NCI-H82 treated with DMSO at 0.1 percent for 48 hours (cell line): ENCODE measurements around the gene RNFT2.

Source experiments
- DNase-seq: peaks from one replicate; lab custom pipeline; 2025; ENCODE audit not compliant: unreplicated experiment; lab: John Stamatoyannopoulos, UW

The RNFT2 gene, protein sequence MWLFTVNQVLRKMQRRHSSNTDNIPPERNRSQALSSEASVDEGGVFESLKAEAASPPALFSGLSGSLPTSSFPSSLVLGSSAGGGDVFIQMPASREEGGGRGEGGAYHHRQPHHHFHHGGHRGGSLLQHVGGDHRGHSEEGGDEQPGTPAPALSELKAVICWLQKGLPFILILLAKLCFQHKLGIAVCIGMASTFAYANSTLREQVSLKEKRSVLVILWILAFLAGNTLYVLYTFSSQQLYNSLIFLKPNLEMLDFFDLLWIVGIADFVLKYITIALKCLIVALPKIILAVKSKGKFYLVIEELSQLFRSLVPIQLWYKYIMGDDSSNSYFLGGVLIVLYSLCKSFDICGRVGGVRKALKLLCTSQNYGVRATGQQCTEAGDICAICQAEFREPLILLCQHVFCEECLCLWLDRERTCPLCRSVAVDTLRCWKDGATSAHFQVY

DNA sequence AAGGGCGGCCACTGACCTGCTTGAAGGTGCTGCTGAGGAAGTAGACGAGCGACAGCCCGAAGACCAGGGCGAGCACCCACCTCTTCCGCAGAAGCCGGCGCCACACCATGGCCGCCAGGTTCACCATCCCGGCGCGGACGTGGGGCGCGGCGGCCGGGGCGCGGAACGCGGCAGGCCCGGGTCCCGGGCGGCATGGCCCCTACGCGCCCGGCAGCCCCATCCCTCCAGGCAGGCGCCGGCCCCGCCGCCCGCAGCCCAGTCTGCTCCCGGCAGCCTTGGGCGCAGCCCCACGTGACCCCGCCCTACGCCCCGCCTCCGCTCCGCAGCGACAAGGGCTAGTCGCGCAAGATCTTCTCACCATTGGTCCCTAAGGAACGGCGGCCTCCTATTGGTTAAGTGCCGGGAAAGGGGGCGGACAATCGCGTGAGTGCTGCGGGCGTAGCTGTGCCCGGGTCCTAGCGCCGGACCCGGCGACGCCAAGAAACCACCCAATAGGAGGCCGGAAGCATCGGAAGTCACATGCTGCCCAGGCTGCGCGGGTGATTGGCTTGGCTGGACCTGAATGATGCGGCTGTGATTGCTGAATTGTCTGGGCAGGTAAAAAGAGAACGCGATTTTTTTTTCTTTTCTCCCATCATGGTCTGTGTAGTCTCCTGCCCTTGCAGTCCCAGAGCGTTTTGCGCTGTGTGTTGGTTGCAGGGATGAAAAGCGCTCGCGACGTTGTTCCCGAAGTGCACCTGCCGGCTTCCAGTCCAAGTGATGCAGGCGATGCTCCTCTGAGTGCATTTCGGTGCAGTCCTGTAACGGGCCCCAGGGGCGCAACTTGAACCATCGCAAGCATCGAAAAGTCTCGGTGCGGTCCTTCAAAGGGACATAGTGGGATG lies at the start of gene RNFT2, which contains the start of gene SPRING1:
Gene RNFT2, plus strand, starts transcription at position 542 of the 884 bp plus-strand sequence. CDS start 2,183 bp downstream, outside the sequence.
Gene SPRING1, minus strand, starts transcription at position 296 of the 884 bp plus-strand sequence. Its CDS starts 169 bp downstream, at position 127.
- DNase-seq: peak; percentile 96

DNA sequence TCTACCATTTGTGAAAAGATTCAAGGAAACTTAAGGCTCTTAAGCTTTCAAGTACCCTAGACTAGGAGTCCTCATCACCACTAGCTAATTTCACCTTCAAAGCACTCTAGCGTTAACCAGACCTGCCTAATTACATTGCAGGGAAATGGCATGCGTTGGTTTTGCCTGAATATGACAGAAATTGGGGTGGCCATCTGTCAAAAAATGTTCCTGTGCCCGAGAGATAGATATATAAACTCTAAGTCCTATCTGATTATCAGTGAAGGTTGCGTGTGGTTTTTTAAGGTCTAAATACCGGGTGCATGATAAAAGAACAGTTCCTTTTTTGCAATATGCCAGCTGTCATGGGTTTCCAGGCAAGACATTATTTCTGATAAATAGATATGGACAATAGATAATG lies 48.6 kb upstream of the RNFT2 start:
- DNase-seq: no peak

DNA sequence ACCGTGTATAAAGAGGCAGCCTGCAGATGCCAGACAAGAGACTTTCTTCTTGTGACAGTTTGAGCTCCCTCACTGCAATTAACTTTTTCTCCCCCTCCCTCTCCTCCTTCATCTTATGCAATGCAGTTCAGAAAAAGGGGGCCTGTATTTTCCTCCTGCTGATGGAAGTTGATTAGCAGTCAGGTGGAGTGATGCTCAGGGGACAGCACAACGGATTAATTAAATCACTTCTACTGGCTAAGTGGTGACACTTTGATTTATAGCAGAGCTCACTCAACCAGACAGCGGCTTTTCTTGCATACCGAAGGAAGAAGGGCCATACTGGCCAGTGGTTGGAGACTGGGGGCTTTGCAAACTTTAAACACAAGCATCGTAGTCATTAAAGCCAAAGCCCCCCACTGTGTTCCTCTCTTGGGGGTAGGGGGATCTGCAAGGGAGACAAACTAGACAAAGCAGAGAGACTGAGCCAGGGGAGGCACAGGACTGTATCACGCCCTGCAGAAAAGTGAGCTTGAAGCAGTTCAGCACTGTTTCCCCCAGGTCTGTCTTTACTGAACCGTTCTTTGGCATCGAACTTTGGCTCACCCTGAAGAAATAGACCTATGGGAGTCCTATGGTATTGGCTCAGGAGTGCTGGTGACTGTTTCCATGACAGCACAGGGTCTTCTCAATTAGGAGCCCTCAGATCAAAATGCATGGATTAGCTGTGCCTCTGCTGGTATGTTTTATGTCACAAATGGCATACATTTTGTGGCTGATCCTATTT lies 48.0 kb upstream of the RNFT2 start:
- peak; percentile 90 for DNase-seq

DNA sequence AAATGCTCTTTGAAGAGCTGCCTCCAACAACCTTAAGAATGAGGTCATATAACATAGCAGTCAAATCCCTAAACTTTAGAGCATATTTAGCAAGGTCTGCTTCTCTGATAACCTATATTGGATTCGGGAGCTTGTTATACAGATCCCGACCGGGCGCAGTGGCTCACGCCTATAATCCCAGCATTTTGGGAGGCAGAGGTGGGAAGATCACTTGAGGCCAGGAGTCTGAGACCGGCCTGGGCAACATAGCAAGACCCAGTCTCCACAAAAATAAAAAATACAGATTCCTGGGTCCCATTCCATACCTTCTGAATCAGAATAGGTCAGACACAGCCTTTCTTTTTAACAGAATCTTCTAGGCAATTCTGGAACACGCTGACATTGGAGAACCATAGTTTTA lies 46.9 kb upstream of the RNFT2 start:
- no peak for DNase-seq

DNA sequence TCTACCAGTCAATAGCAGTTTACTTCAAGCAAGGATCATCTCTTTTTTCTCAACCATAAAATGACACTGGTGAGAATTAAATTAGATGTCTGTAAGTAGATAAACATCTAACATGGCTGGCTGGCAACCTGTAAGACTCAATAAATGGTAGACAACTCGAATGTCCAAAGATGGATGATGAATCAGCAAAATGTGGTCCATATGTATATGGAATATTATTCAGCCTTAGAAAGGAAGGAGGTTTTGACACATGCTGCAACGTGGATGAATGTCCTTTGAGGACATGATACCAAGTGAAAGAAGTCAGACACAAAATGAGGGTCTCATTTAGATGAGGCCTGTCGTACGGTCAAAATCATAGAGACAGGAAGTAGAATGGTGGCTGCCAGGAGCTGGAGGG lies 46.5 kb upstream of the RNFT2 start:
- no peak for DNase-seq

DNA sequence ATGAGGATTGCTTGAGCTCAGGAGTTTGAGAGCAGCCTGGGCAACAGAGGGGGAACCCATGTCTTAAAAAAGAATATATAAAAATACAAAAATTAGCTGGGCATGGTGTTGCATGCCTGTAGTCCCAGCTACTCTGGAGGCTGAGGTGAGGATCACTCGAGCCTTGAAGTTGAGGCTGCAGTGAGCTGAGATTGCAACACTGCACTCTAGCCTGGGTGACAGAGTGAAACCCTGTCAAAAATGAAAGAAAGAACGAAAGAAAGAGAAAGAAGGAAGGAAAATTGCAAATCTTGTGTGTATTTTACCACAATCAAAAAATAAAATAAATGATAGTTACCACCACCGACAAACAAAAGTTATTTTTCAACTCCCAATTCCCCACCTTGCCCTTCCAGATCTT lies 45.5 kb upstream of the RNFT2 start:
- no peak for DNase-seq

DNA sequence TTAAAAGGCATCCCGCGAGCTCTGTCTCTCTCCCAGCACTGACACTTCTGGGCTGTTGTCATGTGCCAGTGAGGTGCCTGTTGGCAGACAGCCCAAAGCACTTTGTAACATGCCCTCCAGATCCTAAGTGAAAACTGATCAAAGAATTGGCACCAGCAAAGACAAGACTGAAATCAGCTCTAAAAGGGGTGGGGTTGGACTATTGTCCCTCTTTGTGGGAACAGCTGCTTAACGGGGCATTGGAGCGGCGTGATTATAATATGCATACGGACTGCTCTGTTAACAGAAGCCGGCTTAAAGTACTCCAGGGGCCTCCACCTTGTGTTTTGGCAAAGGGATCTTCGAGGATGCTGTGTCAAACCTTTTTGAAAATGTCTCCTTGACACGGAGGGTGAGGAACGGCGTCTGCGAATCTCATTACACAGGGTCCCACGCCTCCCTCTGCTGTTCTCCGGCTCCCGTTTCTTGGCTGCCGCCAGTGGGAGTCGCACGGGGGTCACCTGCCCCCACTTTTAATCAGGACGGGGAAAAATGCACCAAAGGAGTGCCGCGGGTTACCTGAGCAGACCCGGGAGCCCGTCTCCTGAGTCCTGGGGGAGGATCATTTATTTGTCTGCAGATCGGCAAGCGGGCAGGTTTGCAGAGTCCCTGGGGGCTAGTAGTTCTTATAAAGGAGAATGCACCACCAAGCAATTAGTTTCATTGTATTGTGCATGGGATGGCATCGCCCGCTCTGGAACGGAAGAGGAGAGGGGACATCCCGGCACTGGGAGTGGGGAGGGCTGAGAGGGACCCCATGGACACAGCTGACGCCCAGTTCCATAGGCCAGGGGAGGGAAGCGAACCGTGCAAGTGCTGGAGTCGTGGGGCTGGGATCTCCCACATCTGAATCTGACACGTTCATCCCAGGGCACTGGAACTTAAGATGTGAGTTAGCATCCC lies 44.6 kb upstream of the RNFT2 start:
- DNase-seq: no peak

DNA sequence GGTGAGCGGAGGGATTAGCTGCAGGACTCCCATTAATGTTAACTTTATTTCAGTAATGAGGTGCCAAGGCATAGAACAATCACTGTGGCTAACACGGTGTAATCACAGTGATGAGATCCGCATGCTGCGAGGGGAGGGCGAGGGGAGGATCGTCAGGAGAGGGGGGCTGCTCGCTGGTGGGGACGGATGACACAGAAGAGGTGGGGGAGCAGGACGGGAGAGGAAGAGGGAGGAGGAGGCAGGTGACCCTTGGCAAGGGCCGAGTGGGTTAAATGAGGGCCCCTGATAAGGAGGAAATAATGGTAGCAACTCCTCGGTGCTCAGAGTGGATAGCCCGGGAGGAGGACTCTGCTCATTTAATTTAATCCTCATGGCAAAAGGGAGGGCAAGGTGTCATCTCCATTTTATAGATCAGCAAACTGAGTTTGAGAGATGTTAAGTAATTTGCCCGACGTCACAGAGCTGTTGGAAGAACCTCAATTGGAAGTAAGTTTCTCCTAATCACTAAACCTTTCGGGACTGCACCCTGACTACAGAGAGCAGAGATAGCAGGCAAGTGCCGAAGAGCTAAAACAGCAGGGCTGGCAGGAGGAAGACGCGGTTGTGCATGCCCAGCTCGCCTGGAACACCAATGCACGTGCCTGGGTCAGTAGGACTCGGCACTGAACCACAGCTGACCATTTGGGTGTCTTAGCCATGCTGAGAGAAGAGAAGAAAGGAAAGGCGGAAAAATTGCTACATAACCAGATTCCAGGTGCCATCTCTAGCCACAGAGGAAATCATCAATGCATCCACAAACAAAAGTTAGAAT lies 43.3 kb upstream of the RNFT2 start:
- no peak for DNase-seq

DNA sequence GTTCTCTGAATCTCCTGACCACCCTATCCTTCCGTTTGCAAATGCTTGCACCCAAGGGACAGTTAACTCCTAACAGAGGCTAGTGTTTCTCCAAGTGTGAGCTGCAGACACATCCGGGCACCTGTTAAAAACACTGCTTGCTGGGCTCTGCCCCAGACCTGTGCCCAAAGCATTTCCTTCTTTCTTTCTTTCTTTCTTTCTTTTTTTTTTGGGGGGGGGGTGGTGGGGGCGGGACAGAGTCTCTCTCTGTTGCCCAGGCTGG lies 42.7 kb upstream of the RNFT2 start:
- no peak for DNase-seq

DNA sequence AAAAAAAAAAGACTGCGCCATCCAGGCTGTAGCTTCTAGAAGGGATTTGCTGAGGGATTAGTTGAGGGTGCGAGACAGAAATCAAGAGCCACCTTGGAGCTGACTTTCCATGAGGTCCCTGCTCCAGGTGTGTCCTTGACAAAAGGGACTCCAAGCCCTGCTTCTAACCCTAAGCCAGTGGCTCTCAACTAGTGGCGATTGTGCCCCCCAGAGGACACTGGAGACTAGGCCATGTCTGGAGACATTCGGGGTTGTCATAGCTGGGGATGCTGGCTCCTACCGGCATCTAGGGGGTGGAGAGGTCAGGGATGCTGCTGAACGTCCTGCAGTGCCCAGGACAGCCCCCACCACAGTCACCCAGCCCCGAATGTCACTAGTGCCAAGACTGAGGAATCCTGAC lies 40.8 kb upstream of the RNFT2 start:
- DNase-seq: peak; percentile 8

DNA sequence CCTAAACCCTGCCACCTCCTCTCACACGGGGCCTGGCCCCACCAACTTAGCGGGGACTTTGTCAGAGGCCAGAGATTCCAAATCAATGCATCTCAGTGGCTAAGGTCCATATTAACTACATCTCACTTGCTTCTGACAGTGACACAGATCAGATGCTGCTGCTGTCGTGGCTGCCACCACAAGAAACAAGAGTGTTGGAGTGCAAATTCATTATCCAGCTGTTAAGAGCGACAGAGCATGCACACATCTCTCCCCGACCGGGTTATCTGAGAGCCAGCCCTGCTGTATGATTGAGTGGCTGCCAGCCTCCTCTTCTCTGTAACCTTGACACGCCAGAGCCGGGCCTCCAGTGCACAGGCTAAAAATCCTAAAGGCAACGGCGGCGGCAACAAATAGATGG lies 40.4 kb upstream of the RNFT2 start:
- no peak for DNase-seq

DNA sequence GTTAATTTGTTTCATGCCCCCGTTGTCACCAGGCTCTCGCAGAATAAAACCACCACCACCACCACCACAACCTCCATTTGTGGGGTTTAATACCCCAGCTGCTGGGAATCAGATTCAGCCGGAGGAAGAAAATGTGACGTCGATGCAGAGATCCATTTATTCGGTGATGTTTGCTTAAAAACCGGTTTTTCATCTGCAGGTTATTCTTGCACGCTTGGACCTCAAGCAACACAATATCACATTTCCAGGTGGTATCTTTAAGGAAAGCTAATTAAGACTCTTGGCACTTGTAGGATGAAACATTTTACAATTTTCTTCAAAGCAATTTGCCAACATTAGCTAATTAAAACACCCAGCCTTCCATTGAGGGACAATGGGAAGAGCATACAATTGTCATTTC lies 40.0 kb upstream of the RNFT2 start:
- no peak for DNase-seq

DNA sequence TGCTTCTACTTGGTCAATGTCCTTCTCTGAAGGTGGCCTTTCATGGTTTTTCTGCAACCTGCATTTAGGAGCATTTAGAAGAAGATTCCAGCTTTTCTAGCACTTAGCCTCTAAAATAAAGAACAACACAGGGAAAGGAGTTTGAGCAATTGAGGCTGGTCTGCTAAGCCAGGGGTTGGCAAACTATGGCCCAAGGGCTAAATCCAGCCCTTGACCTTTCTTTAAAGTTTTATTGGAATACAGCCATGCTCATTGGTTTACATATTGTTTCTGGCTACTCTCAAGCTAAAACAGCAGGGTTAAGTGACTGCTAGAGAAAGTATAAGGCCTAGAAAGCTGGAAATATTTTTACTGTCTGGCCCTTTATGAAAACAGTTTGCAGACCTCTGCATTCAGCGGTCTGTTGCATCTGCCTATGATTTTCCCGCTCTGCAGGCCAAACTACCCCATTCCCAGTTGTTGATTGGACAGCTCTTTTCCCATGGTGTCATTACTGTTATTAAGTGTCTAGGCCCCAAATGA lies 39.5 kb upstream of the RNFT2 start:
- no peak for DNase-seq

DNA sequence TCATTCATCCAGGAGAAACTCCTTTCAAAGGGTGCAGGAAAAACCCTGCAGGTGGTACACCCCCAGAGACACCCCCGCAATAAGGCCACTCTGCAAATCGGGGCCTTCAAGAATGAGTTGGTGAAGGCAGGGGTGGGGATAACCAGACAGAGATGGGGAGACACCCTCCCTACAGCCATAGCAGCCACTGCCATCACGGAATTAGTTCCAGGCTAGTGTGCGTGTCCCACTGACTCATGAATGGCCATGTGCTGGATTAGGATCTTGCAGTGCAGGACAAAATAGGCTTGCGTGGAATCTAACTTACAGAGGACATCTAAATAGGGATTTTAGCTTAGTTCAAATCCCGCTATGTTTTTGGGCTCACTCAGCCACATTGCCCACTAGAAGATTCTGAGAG lies 38.0 kb upstream of the RNFT2 start:
- no peak for DNase-seq

DNA sequence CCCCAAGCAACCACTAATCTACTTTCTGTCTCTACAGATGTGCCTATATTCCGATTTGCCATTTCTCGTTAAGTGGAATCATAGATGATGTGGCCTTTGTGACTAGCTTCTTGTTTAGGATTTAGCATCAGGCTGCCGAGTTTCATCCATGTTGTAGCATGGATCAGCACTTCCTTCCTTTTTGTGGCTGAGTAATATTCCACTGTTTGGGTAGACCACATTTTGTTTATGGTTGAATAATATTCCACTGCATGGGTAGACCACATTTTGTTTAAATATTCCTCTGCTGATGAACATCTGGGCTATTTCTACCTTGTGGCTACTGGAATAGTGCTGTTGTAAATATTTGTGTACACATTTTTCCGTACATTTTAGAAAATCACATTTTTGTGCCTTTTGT lies 36.7 kb upstream of the RNFT2 start:
- DNase-seq: no peak

DNA sequence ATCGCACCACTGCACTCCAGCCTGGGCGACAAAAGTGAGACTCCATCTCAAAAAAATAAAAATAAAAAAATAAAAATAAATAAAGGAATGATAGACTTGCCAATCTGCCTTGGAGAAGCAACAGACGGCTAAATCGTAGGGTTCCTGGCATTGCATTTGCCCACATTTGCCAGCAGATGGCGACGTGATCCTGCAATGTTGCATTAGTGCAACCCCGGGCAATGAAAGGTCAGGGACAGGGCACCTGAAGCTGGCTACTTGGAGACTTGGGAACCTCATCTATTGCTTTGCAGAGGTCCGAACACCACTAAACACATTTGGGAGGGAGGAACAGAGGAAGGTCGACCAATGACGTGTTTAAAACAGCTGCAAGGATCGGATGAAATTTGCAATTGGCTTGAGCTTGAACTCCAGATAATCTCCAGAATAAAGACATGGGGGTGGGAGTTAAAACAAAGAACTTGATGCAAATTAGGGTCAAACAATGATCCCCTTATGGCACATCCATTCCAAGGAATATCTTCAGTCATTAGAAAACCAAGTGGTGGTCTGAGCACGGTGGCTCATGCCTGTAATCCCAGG lies 34.8 kb upstream of the RNFT2 start:
- peak; percentile 18 for DNase-seq

DNA sequence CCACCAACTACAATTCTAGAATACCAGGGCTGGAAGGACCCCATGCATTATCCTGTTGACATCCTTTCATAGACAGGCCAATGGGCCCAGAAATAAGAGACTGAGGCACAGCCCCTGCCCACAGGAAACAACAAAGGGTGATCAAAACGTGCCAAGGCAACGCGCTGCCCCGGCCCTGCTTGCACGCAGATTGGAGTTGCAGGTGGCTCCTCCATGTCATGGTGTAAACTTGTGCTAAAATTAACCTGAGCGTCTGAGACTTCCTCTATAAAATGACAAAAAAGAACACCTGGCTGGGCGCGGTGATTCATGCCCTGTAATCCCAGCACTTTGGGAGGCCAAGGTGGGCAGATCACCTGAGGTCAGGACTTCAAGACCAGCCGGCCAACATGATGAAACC lies 30.4 kb upstream of the RNFT2 start:
- DNase-seq: no peak

DNA sequence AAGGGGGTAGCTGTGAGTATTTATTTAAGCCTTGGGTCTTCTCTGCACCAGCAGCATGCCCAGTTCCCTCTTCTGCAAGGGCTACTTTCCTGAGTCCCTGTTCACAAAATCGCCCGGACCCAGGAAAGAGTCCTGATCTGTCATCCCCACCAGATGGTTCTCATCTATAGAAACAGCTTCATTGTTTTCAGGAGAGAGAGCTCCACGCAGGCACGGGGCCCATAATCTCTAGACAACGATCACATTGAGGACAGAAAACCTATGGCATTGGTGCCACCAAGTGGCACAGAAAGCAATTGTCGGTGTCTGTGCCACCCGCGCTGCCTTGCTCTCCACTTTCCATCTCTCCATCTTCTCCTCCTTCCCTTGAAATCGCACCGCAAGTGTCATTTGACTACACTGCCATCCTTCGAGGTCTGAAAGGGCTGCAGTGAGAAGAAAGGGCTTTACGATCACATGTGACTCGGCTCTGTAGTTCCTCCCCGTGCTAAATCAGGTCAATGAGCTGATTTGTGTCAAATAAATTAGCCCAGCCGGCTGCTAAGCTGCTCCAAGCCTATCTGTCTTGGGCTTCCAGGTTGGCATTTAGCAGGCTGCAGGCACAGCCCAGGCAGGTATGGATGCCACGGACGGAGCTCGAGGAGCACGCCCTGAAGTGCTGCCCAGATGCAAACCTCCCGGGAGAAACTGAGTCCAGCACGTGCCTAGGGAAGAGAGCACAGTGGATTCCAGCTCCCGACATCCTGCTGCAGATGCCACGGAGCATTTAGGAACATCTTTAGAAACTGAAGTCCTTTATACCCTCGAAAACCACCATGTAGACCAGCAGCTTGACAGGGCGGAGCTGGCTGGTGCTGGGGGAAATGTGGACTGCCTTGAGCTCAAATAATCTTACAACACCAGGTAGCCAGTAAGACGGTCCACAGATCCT lies 29.0 kb upstream of the RNFT2 start:
- peak; percentile 13 for DNase-seq
